Activated B cell treated with CpG ODN at 0.5 μM for 24 hours (primary cell): ENCODE measurements around the gene XPR1. TPM values are rescaled to one million over a fixed set of nuclear protein-coding genes. Genes with fewer than 3 reads are reported as not detected.

Experiments
- ATAC-seq: fragments of 200-7000 bp; cut with Tn5 transposase; one replicate; pipeline ENCODE4 v1.10.0; 2021; ENCODE audit warnings: low read depth, mild to moderate bottlenecking, moderate library complexity
- CTCF ChIA-PET: fragments of 350-600 bp; sonication (Branson Sonifier 250); formaldehyde crosslinking; loops from one replicate; lab custom pipeline; 2021; ENCODE audit warnings: antibody characterized with exemption; lab: Charles Lee
- POLR2A ChIA-PET: fragments of 350-600 bp; sonication (Branson Sonifier 250); formaldehyde crosslinking; loops from one replicate; lab custom pipeline; 2021; ENCODE audit warnings: antibody characterized with exemption; lab: Charles Lee
- DNase-seq: peaks from one replicate; pipeline ENCODE4 v3.0.0; 2022
- H3K27ac Mint-ChIP-seq: one replicate; pipeline ENCODE4 v1.8.0; 2020; ENCODE audit warnings: mixed read lengths
- H3K27me3 Mint-ChIP-seq: one replicate; pipeline ENCODE4 v1.8.0; 2021; ENCODE audit warnings: mixed read lengths
- H3K36me3 Mint-ChIP-seq: one replicate; pipeline ENCODE4 v1.8.0; 2021; ENCODE audit warnings: low read depth, mixed read lengths
- H3K4me1 Mint-ChIP-seq: one replicate; pipeline ENCODE4 v1.8.0; 2021; ENCODE audit warnings: mixed read lengths
- H3K4me3 Mint-ChIP-seq: one replicate; pipeline ENCODE4 v1.8.0; 2020; ENCODE audit warnings: mild to moderate bottlenecking, mixed read lengths
- H3K9me3 Mint-ChIP-seq: one replicate; pipeline ENCODE4 v1.8.0; 2020; ENCODE audit warnings: mixed read lengths
- intact Hi-C: fragments of 100-400 bp; cut with micrococcal nuclease; formaldehyde crosslinking; loops from one replicate; pipeline ENCODE4 v1.15.1; 2024
- total RNA-seq: library from RNA; stranded (reverse); gene quantifications from 2 replicates; pipeline ENCODE4 v1.2.3, GENCODE V29; 2022
- TF ChIP-seq, protein P1 (sequence below): fragments of 200-600 bp; IDR thresholded peaks from one replicate; pipeline ENCODE4 v1.8.0; 2022; ENCODE audit warnings: antibody characterized with exemption, mild to moderate bottlenecking

The XPR1 gene
- total RNA-seq, 1 donor from 2014 or later = 20.4 TPM

DNA sequence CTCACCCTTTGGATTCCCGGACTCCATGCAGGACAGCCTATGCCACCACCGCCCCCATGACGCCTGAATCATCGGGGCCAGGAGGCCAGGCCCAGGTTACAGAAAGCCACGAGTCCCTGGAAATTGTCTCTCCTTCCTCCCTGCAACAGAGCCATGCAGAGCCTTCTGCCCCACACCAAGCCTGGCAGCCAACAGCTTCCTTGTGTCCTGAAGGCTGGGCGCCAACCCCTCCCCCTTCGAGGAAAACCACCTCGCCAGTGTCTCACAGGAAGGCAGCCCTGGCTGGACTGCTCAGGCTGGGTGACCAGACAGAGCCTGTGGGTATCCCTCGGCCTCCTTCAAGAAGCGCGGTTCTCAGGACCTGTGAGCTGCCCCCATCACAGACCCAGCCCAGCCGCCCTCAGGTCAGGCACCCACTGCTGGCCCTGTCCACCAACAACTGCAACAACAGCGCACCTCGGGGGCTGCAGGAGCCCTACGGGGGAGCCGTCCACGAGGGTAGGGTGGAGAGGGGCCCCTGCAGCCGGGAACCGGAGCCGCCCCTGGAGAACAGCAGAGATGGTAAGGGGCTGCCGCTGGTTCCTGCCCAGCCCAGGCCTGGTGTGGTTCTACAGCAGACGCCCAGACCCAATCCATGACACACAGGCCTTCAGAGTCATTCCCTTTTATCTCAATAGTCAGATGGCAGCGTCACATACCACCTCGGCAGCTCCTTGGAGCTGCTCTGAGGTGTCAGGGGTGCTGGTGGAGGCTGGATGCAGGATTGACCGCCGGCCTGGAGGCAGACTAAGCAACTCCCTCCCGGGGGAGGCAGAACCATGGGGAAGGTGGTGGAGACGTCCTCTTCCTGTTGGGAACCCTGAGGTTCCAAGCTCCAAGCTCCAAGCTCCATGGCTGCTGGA lies 304.5 kb downstream of the XPR1 start:
- H3K9me3 Mint-ChIP-seq = no peaks in the 10 kb centered on the region
- H3K36me3 Mint-ChIP-seq = no peaks in the 10 kb centered on the region
- H3K27ac Mint-ChIP-seq = no peak overlapping the region
- ChIA-PET CTCF (no interaction called here), POLR2A (no interaction called here)
- no peaks in the 10 kb centered on the region for H3K27me3 Mint-ChIP-seq
- DNase-seq = no peak
- no peak overlapping the region for H3K4me3 Mint-ChIP-seq
- no peak for ATAC-seq
- intact Hi-C loops = no loop called here
- TF ChIP-seq, protein P1, sequence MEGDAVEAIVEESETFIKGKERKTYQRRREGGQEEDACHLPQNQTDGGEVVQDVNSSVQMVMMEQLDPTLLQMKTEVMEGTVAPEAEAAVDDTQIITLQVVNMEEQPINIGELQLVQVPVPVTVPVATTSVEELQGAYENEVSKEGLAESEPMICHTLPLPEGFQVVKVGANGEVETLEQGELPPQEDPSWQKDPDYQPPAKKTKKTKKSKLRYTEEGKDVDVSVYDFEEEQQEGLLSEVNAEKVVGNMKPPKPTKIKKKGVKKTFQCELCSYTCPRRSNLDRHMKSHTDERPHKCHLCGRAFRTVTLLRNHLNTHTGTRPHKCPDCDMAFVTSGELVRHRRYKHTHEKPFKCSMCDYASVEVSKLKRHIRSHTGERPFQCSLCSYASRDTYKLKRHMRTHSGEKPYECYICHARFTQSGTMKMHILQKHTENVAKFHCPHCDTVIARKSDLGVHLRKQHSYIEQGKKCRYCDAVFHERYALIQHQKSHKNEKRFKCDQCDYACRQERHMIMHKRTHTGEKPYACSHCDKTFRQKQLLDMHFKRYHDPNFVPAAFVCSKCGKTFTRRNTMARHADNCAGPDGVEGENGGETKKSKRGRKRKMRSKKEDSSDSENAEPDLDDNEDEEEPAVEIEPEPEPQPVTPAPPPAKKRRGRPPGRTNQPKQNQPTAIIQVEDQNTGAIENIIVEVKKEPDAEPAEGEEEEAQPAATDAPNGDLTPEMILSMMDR = no peak
- H3K4me1 Mint-ChIP-seq = peaks cover 16% of the 10 kb centered on the region

GRCh38 chr1:180937012-180937372 lies 305.2 kb downstream of the XPR1 start:
- CTCF ChIA-PET = no interaction called here
- Mint-ChIP-seq H3K4me3 (no peak overlapping the region), H3K27ac (no peak overlapping the region), H3K27me3 (no peaks in the 10 kb centered on the region), H3K4me1 (peaks cover 16% of the 10 kb centered on the region), H3K36me3 (no peaks in the 10 kb centered on the region), H3K9me3 (no peaks in the 10 kb centered on the region)
- DNase-seq = no peak
- TF ChIP-seq, protein P1 = no peak
- intact Hi-C loops = no loop called here
- POLR2A ChIA-PET = no interaction called here
- no peak for ATAC-seq

GRCh38 chr1:180937624-180938225 lies 305.9 kb downstream of the XPR1 start:
- ATAC-seq (no peak), DNase-seq (no peak)
- Mint-ChIP-seq H3K27ac (no peak overlapping the region), H3K4me3 (no peak overlapping the region), H3K9me3 (no peaks in the 10 kb centered on the region), H3K27me3 (no peaks in the 10 kb centered on the region), H3K4me1 (peaks cover 16% of the 10 kb centered on the region), H3K36me3 (no peaks in the 10 kb centered on the region)
- intact Hi-C loops = no loop called here
- ChIA-PET POLR2A (no interaction called here), CTCF (no interaction called here)
- TF ChIP-seq, protein P1 = no peak

DNA sequence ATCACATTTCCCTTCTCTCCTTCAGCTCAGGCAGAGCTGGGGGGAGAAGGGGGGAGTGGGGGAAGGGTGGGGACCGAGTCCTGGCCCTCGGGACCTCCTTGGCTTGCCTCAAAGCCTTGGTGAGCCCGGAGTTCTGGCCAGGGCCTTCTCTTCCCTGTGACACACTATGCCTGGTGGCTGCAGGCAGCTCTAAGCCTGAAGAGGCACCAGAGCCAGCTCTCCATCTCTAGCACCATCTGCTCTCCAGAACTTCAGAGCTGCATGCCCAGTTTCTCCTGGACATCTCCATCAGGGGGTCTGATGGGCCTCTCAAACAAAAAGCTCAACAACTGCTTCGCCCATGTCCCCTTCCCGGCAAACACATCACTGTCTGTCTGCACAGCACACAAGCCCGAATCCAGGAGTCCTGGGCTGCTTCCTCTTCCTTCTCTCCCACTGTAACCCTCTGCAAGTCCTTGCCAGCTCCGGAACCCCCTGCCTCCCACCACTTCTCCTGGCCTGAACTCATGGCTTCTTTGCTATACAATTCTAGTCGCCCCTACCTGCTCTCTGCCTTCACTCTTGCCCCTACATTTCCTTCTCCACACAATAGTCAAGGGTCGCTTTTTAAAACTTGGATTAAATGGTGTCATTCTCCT lies 307.4 kb downstream of the XPR1 start:
- TF ChIP-seq, protein P1 = no peak
- ATAC-seq (no peak), DNase-seq (no peak)
- CTCF ChIA-PET = no interaction called here
- H3K27me3 Mint-ChIP-seq = no peaks in the 10 kb centered on the region
- POLR2A ChIA-PET = no interaction called here
- no peak overlapping the region for H3K27ac Mint-ChIP-seq
- H3K4me1 Mint-ChIP-seq = peaks cover 16% of the 10 kb centered on the region
- H3K9me3 Mint-ChIP-seq = no peaks in the 10 kb centered on the region
- H3K36me3 Mint-ChIP-seq = no peaks in the 10 kb centered on the region
- intact Hi-C loops = no loop called here
- H3K4me3 Mint-ChIP-seq = no peak overlapping the region

- H3K27me3 Mint-ChIP-seq = no peaks in the 10 kb centered on the region
- H3K4me3 Mint-ChIP-seq = no peak overlapping the region
- no peak overlapping the region for H3K27ac Mint-ChIP-seq
- no peak for DNase-seq
- intact Hi-C loops = no loop called here
- no peaks in the 10 kb centered on the region for H3K36me3 Mint-ChIP-seq
- no peaks in the 10 kb centered on the region for H3K9me3 Mint-ChIP-seq
- ChIA-PET CTCF (no interaction called here), POLR2A (no interaction called here)
- ATAC-seq = no peak
- TF ChIP-seq, protein P1 = no peak
- peaks cover 11% of the 10 kb centered on the region for H3K4me1 Mint-ChIP-seq
Measured at GRCh38 chr1:180939711-180940103, 307.9 kb downstream of the XPR1 start.
